Adrenal gland (tissue), 12 donors: ENCODE results near the gene KRTCAP2. TPM values are rescaled to one million over a fixed set of nuclear protein-coding genes. Genes with fewer than 3 reads are reported as not detected.

ENCODE experiments used
- DNase-seq, 7 donors: peaks; one replicate each; pipeline ENCODE4 v3.0.0-alpha.2; 2019 to 2020
- H3K27ac ChIP-seq, 5 donors: fragments of 200-600 bp; sonication (generic) in 4 of 5; 1 replicate in 3 of 5; 2 replicates in 2 of 5; pipeline versions ENCODE4 v1.5.1 to v1.8.0; 2016 to 2020; ENCODE audit warnings: mild to moderate bottlenecking in 1 of 5
- H3K27me3 ChIP-seq: fragments of 200-600 bp; 2 replicates; pipeline ENCODE4 v1.8.0; 2021
- H3K36me3 ChIP-seq, 2 donors: fragments of 200-600 bp; replicated peaks in 1 of 2; 1 replicate in 1 of 2; 2 replicates in 1 of 2; pipeline versions ENCODE4 v1.5.1 to v1.8.0; 2018 to 2022
- H3K4me1 ChIP-seq, 2 donors: fragments of 200-600 bp; replicated peaks in 1 of 2; 1 replicate in 1 of 2; 2 replicates in 1 of 2; pipeline versions ENCODE4 v1.5.1 to v1.8.0; 2018 to 2021
- H3K4me3 ChIP-seq, 4 donors: fragments of 200-600 bp; sonication (generic) in 3 of 4; one replicate each; pipeline ENCODE4 v1.5.1; 2016 to 2018
- H3K9me3 ChIP-seq, 3 donors: fragments of 200-600 bp; sonication (generic) in 1 of 3; replicated peaks in 1 of 3; 1 replicate in 2 of 3; 2 replicates in 1 of 3; pipeline versions ENCODE4 v1.5.1 to v1.8.0; 2016 to 2021
- POLR2A ChIP-seq, 2 donors: fragments of 450-650 bp; IDR thresholded peaks; one replicate each; pipeline ENCODE4 v1.6.1; 2017; ENCODE audit warnings: antibody characterized with exemption in 2 of 2, mild to moderate bottlenecking in 2 of 2, moderate library complexity in 1 of 2
- WGBS, 4 donors: extraction: QIAGEN DNeasy Blood & Tissue Kit in 2 of 4; methylation state at CpG; one replicate each; pipeline versions ENCODE4 v1.1.5 to v1.1.7; 2013 to 2017; 5-methylcytosine and 5-hydroxymethylcytosine counted together
- intact Hi-C, 2 donors: fragments of 100-400 bp; cut with DNase I; formaldehyde crosslinking; loops; one replicate each; pipeline versions ENCODE4 v1.14.1 to v1.15.0; 2022 to 2023
- polyA plus RNA-seq, 3 donors: library from polyadenylated mRNA; stranded (reverse); fragments of 200-250 nt in 2 of 3; fragments of 350-450 nt in 1 of 3; fragmentation: Illumina TruSeq in 1 of 3; extraction: RNeasy Lipid Tissue Mini Kit (QIAGEN cat#74804) in 1 of 3; gene quantifications; one replicate each; pipeline ENCODE4 v1.2.3, GENCODE V29; 2013 to 2014
- total RNA-seq, 9 donors: library from RNA; depleted of rRNA in 4 of 9; stranded (reverse); fragments of >200 nt in 4 of 9; fragments of 120-200 nt in 1 of 9; fragmentation: NEBNext Ultra II Directional in 1 of 9; extraction: Animal tissue kit (Norgen Biotek cat#: 25700) in 1 of 9; gene quantifications; one replicate each; pipeline versions ENCODE4 v1.1.0 to v1.2.4, GENCODE V29; 2013 to 2023
- TF ChIP-seq, protein P1 (sequence below), 6 experiments: fragments of 450-650 bp in 4 of 6; fragments of 200-600 bp in 2 of 6; sonication (generic) in 1 of 6; IDR thresholded peaks; 1 replicate in 5 of 6; 2 replicates in 1 of 6; pipeline versions ENCODE4 v1.5.1 to v1.8.0; 2016 to 2021; ENCODE audit warnings: antibody characterized with exemption in 6 of 6, mild to moderate bottlenecking in 2 of 6, moderate library complexity in 1 of 6
- donor health status: healthy with polysubstance abuse.
- donor health status: Bipolar disorder and iron deficiency.
- donor health status: DM: yes; HTN: yes; CAD: no.
- donor health status: DM: no; HTN: no; CAD: no.
- donor health status: DM: no; HTN: no; CAD: no.
- donor health status: DM: yes; HTN: yes; CAD: no.

The KRTCAP2 gene
- total and polyA plus RNA-seq, 12 donors: 76.1 to 806 (median 191) TPM

DNA sequence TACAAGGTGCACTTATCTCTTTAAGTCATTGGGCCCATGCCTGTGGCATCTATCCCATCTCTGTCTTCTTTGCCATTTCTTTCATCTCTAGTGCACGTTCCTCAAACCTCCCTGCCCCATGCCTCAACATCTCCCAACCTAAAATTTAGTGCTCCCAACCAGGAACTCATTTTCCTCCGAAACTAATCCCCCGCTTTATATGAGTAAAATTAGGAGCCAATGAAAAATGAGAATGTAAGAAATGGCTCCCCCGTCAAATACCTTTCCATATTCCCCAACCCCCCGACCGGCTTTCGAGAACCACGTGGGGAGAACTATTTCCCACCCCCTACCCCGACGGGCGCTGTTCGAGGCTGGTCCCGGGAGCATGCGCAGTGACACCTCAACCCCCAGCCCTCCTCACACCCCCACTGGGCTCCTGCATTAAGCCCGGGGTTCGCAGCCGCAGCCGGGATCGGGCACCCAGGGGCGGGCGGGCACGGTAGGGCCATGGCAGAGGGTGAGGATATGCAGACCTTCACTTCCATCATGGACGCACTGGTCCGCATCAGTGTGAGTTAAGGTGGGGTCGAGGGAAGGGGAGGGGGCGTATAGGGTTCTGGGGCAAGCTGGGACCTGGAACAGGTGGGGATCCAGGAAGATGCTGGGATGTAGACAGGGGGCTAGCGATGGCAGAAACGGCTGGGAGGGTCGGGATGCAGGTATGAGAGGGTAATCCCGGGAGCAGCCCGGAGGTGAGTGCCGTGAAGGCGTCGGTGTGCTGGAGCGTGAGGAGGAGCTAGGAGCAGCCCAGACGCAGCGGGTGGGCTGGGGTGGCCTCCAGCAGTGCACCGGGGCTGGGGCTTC lies 597 bp upstream of the KRTCAP2 start, which contains the start of gene TRIM46:
TRIM46 (plus strand) TSS at position 372 of the 846 bp plus-strand sequence; CDS start at position 490, 118 bp downstream.
- WGBS, 4 donors: 1 to 3% (median 2%) methylated on average over 29 to 38 of the region's 38 CpGs
- peaks cover 0 to 21% of the 10 kb centered on the region in 2 donors for H3K36me3 ChIP-seq
- peak within 1 kb of the TSS; percentile 58 to 88 (median 70) for H3K4me3 ChIP-seq
- H3K27ac ChIP-seq: peak within 1 kb of the TSS; percentile 65 to 96 (median 81)
- peak in 4 of 7 donors; percentile 19 to 68 (median 42) for DNase-seq
- H3K4me1 ChIP-seq: peaks cover 7 to 18% of the 10 kb centered on the region in 2 donors
- TF ChIP-seq POLR2A (IDR thresholded peaks at IDR 0.05): no peak
- TF ChIP-seq, protein P1, sequence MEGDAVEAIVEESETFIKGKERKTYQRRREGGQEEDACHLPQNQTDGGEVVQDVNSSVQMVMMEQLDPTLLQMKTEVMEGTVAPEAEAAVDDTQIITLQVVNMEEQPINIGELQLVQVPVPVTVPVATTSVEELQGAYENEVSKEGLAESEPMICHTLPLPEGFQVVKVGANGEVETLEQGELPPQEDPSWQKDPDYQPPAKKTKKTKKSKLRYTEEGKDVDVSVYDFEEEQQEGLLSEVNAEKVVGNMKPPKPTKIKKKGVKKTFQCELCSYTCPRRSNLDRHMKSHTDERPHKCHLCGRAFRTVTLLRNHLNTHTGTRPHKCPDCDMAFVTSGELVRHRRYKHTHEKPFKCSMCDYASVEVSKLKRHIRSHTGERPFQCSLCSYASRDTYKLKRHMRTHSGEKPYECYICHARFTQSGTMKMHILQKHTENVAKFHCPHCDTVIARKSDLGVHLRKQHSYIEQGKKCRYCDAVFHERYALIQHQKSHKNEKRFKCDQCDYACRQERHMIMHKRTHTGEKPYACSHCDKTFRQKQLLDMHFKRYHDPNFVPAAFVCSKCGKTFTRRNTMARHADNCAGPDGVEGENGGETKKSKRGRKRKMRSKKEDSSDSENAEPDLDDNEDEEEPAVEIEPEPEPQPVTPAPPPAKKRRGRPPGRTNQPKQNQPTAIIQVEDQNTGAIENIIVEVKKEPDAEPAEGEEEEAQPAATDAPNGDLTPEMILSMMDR (IDR thresholded peaks at IDR 0.05): peak in 2 of 6 experiments; percentile 14 to 22
- intact Hi-C loops: no loop called here
- H3K9me3 ChIP-seq: no peaks in the 10 kb centered on the region
- no peaks in the 10 kb centered on the region for H3K27me3 ChIP-seq

GRCh38 chr1:155171836-155172731 lies 1.0 kb downstream of the KRTCAP2 start:
- peaks cover 0 to 22% of the 10 kb centered on the region in 2 donors for H3K36me3 ChIP-seq
- no peaks in the 10 kb centered on the region for H3K27me3 ChIP-seq
- peaks cover 7 to 24% of the 10 kb centered on the region in 2 donors for H3K4me1 ChIP-seq
- no peaks in the 10 kb centered on the region for H3K9me3 ChIP-seq
- H3K4me3 ChIP-seq: peak overlapping the region; percentile 58 to 88 (median 70)
- no peak for TF ChIP-seq POLR2A (IDR thresholded peaks at IDR 0.05)
- 40 to 46% (median 41%) methylated on average over 8 of the region's 8 CpGs for WGBS, 4 donors
- intact Hi-C loops: no loop called here
- DNase-seq: peak in 1 of 7 donors; percentile 42
- H3K27ac ChIP-seq: peak overlapping the region; percentile 65 to 96 (median 81)

- peak in 2 of 7 donors; percentile 16 to 35 for DNase-seq
- H3K27me3 ChIP-seq: no peaks in the 10 kb centered on the region
- H3K27ac ChIP-seq: no peak overlapping the region
- H3K4me1 ChIP-seq: peaks cover 7 to 27% of the 10 kb centered on the region in 2 donors
- TF ChIP-seq POLR2A (IDR thresholded peaks at IDR 0.05): no peak
- TF ChIP-seq, protein P1 (IDR thresholded peaks at IDR 0.05): no peak
- intact Hi-C loops: no loop called here
- 85 to 89% (median 88%) methylated on average over 7 of the region's 7 CpGs for WGBS, 4 donors
- no peak overlapping the region for H3K4me3 ChIP-seq
- no peaks in the 10 kb centered on the region for H3K9me3 ChIP-seq
- peaks cover 0 to 22% of the 10 kb centered on the region in 2 donors for H3K36me3 ChIP-seq
These were observed 2.3 kb downstream of the KRTCAP2 start for GRCh38 chr1:155170806-155171205.

DNA sequence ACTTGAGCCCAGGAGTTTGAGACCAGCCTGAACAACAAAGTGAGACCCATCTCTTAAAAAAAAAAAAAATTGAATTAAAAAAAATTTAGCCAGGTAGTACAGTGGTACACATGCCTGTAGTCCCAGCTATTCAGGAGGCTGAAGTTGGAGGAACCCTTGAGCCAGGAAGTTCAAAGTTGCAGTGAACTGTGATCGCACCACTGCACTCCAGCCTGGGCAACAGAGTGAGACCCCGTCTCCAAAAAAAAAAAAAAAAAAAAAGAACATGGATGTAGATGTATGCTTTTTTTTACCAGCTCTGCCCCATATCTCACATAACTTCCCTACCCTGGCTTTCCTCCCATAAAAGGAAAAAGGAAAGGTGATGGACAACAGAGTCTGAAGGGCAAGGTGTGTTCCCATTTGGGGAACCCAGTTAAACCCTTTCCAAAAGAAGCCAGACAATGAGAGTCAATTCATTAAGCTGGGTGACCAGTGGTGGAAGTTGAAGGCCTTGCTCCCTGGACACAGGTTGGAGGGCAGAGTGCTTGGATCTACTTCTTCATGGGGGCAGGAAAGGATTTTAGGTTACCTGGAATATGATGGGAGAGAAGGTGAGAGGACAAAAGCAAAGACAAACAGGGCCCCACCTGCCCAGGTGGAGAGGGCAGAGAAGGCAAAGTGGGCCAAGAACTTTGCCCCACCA lies 2.9 kb downstream of the KRTCAP2 start:
- Histone ChIP-seq H3K4me3 (no peak overlapping the region), H3K27me3 (no peaks in the 10 kb centered on the region), H3K4me1 (peaks cover 7 to 27% of the 10 kb centered on the region in 2 donors), H3K9me3 (no peaks in the 10 kb centered on the region), H3K27ac (no peak overlapping the region), H3K36me3 (peaks cover 0 to 22% of the 10 kb centered on the region in 2 donors)
- intact Hi-C loops: no loop called here
- WGBS, 4 donors: 69 to 92% (median 88%) methylated on average over 2 of the region's 2 CpGs
- DNase-seq: peak in 2 of 7 donors; percentile 14
- no peak for TF ChIP-seq POLR2A (IDR thresholded peaks at IDR 0.05)
- TF ChIP-seq, protein P1 (IDR thresholded peaks at IDR 0.05): no peak
